Right lobe of liver (tissue), 6 donors: ENCODE measurements around the gene GAS2L1. TPM values are rescaled to one million over a fixed set of nuclear protein-coding genes. Genes with fewer than 3 reads are reported as not detected.

Source experiments
- ATAC-seq, 4 donors: fragments of 200-7000 bp; cut with Tn5 transposase; one replicate each; pipeline ENCODE4 v1.9.1; 2020; ENCODE audit warnings: mild to moderate bottlenecking in 4 of 4, moderate library complexity in 4 of 4
- DNase-seq, 3 donors: peaks; one replicate each; pipeline ENCODE4 v3.0.0-alpha.2; 2020
- H3K27ac ChIP-seq, 3 donors: fragments of 200-600 bp; one replicate each; pipeline ENCODE4 v1.8.0; 2022
- H3K27me3 ChIP-seq, 2 donors: fragments of 200-600 bp; one replicate each; pipeline ENCODE4 v1.8.0; 2022
- H3K36me3 ChIP-seq, 4 donors: fragments of 200-600 bp; sonication (generic) in 1 of 4; one replicate each; pipeline versions ENCODE4 v1.5.1 to v1.8.0; 2017 to 2022; ENCODE audit warnings: control low read depth in 1 of 4
- H3K4me1 ChIP-seq, 4 donors: fragments of 200-600 bp; sonication (generic) in 1 of 4; one replicate each; pipeline versions ENCODE4 v1.5.1 to v1.8.0; 2017 to 2022; ENCODE audit warnings: control low read depth in 1 of 4
- H3K4me3 ChIP-seq, 3 donors: fragments of 200-600 bp; one replicate each; pipeline ENCODE4 v1.8.0; 2022
- H3K9me3 ChIP-seq, 4 donors: fragments of 200-600 bp; sonication (generic) in 1 of 4; one replicate each; pipeline versions ENCODE4 v1.5.1 to v1.8.0; 2017 to 2022; ENCODE audit warnings: control low read depth in 1 of 4
- CTCF ChIP-seq, 4 donors: fragments of 200-600 bp in 3 of 4; fragments of 450-650 bp in 1 of 4; IDR thresholded peaks; one replicate each; pipeline versions ENCODE4 v1.5.1 to v1.8.0; 2016 to 2022; ENCODE audit warnings: antibody characterized with exemption in 4 of 4, mild to moderate bottlenecking in 2 of 4
- POLR2A ChIP-seq: fragments of 450-650 bp; IDR thresholded peaks from one replicate; pipeline ENCODE4 v1.6.1; 2017; ENCODE audit warnings: antibody characterized with exemption, mild to moderate bottlenecking
- WGBS: methylation state at CpG from one replicate; pipeline ENCODE4 v1.1.6; 2018; ENCODE audit warnings: low coverage, low lambda C conversion rate; ENCODE audit not compliant: insufficient coverage; ENCODE audit errors: missing lambda C conversion rate; 5-methylcytosine and 5-hydroxymethylcytosine counted together
- intact Hi-C, 2 donors: fragments of 100-400 bp; cut with DNase I; formaldehyde crosslinking; loops; one replicate each; pipeline versions ENCODE4 v1.11.2 to v1.14.1; 2022
- total RNA-seq, 6 experiments: library from RNA; depleted of rRNA in 2 of 6; stranded (reverse); fragments of >200 nt in 2 of 6; fragmentation: NEBNext Ultra II Directional in 3 of 6; extraction: Animal tissue kit (Norgen Biotek cat#: 25700) in 3 of 6; gene quantifications; one replicate each; pipeline versions ENCODE4 v1.1.0 to v1.2.4, GENCODE V29; 2016 to 2023
- donor health status: DM: no; HTN: yes; CAD: no.
- donor health status: DM: no; HTN: no; CAD: no.
- donor health status: DM: no; HTN: no; CAD: no.
- donor health status: DM: no; HTN: yes; CAD: no.
- donor health status: DM: no; HTN: yes; CAD: no.

GAS2L1 gene
- total RNA-seq, 6 experiments from 2014 or later = 8.9 to 15.8 (median 11.5) TPM

GRCh38 chr22:29269230-29269604 is 37.2 kb upstream of the GAS2L1 start:
- WGBS = 0% methylated on average over 10 of the region's 14 CpGs
- H3K36me3 ChIP-seq = peaks cover 9 to 30% (median 18%) of the 10 kb centered on the region in 4 donors
- no peaks in the 10 kb centered on the region for H3K27me3 ChIP-seq
- H3K27ac ChIP-seq = peak overlapping the region; percentile 97 to 100 (median 98)
- H3K4me1 ChIP-seq = peaks cover 0 to 46% (median 15%) of the 10 kb centered on the region in 4 donors
- intact Hi-C loops = no loop called here
- H3K9me3 ChIP-seq = no peaks in the 10 kb centered on the region
- peak overlapping the region; percentile 63 to 98 (median 87) for H3K4me3 ChIP-seq
- no peak for DNase-seq
- no peak for ATAC-seq
- TF ChIP-seq POLR2A = no peak
- TF ChIP-seq CTCF (IDR thresholded peaks at IDR 0.05) = no peak

GRCh38 chr22:29269731-29270474 is 36.5 kb upstream of the GAS2L1 start:
- DNase-seq = no peak
- peak in 1 of 4 donors; percentile 1 for ATAC-seq
- 4% methylated on average over 13 of the region's 13 CpGs for WGBS
- H3K27ac ChIP-seq = peak overlapping the region; percentile 97 to 100 (median 98)
- no peak for TF ChIP-seq POLR2A
- peaks cover 6 to 37% (median 22%) of the 10 kb centered on the region in 4 donors for H3K36me3 ChIP-seq
- H3K9me3 ChIP-seq = no peaks in the 10 kb centered on the region
- peaks cover 0 to 53% (median 19%) of the 10 kb centered on the region in 4 donors for H3K4me1 ChIP-seq
- intact Hi-C loops = no loop called here
- no peaks in the 10 kb centered on the region for H3K27me3 ChIP-seq
- H3K4me3 ChIP-seq = peak overlapping the region; percentile 63 to 98 (median 87)

GRCh38 chr22:29270475-29271271 is 35.8 kb upstream of the GAS2L1 start:
- ATAC-seq (peak in 3 of 4 donors; percentile 1 to 12 (median 6)), DNase-seq (no peak)
- no peaks in the 10 kb centered on the region for H3K9me3 ChIP-seq
- H3K4me1 ChIP-seq = peaks cover 0 to 61% (median 22%) of the 10 kb centered on the region in 4 donors
- intact Hi-C loops = no loop called here
- WGBS = 14% methylated on average over 9 of the region's 9 CpGs
- H3K36me3 ChIP-seq = peaks cover 3 to 38% (median 22%) of the 10 kb centered on the region in 4 donors
- TF ChIP-seq CTCF (IDR thresholded peaks at IDR 0.05) (no peak), POLR2A (no peak)
- H3K27me3 ChIP-seq = no peaks in the 10 kb centered on the region
- H3K27ac ChIP-seq = peak overlapping the region in 2 of 3 donors; percentile 98 to 100
- peak overlapping the region; percentile 63 to 98 (median 87) for H3K4me3 ChIP-seq

GRCh38 chr22:29272624-29273023 is 33.8 kb upstream of the GAS2L1 start:
- no peak for ATAC-seq

More at GRCh38 chr22:29272624-29273023, 33.8 kb upstream of the GAS2L1 start:
- Histone ChIP-seq H3K4me3 (no peak overlapping the region), H3K27me3 (no peaks in the 10 kb centered on the region), H3K27ac (no peak overlapping the region), H3K4me1 (peaks cover 0 to 67% (median 21%) of the 10 kb centered on the region in 4 donors), H3K36me3 (peaks cover 7 to 52% (median 29%) of the 10 kb centered on the region in 4 donors), H3K9me3 (no peaks in the 10 kb centered on the region)
- intact Hi-C loops = no loop called here
- no peak for DNase-seq
- 73% methylated on average over 2 of the region's 2 CpGs for WGBS
- TF ChIP-seq POLR2A = no peak
- no peak for TF ChIP-seq CTCF (IDR thresholded peaks at IDR 0.05)
